DMS153 (cell line): Measurements from ENCODE around the gene THYN1.
"Not testable (repeated sequence)": the region's sequence is repeated elsewhere in the genome, so short reads cannot be mapped to it uniquely, and the experiment has no call there.

ENCODE experiments used
- DNase-seq: peaks from one replicate; lab custom pipeline; 2025; lab: John Stamatoyannopoulos, UW

Gene THYN1

GRCh38 chr11:134275188-134275533 lies 22.0 kb upstream of the THYN1 start:
- no peak for DNase-seq

DNA sequence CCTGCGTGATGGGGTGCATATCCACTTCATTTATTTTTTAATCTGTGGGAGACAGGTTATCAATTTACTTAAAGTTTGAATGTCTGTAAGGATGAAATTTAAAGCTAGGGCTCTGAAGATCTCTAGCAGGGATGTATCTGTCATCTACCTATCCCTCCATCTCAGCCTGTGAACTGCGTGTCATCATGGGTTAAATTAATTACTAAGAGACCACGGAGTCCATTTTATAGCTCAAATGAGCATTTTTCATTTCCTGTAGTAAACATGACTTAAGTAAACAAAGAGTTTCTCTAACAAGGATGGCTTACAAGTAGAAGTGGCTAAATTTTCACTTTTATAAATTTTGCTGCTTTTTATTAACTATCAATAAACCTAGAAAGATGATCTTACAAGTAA lies 20.2 kb upstream of the THYN1 start:
- no peak for DNase-seq

GRCh38 chr11:134272381-134273316 lies 19.5 kb upstream of the THYN1 start:
- peak; percentile 55 for DNase-seq

GRCh38 chr11:134271978-134272377 lies 18.8 kb upstream of the THYN1 start:
- no peak for DNase-seq

GRCh38 chr11:134270250-134270714 lies 17.1 kb upstream of the THYN1 start:
- DNase-seq: no peak

- DNase-seq: no peak
These were observed 14.8 kb upstream of the THYN1 start for GRCh38 chr11:134267966-134268365.

DNA sequence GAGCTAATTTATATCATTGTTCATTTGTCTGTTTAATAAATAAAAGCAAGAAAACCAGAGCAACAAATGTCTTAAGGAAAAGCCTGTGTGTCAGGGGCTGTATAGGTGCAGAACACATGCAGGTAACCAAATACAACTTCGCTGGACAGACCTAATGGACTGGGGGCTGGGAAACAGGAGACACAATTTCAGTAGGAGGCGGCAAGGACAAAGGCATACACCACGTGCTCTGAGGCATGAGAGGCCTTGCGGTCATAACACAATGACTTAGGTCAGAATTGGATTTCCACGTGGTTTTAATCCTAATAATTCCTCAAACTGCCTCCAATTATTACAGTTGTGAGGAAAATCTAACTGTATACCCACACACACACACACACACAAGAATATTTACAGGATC lies 14.3 kb upstream of the THYN1 start:
- no peak for DNase-seq

DNA sequence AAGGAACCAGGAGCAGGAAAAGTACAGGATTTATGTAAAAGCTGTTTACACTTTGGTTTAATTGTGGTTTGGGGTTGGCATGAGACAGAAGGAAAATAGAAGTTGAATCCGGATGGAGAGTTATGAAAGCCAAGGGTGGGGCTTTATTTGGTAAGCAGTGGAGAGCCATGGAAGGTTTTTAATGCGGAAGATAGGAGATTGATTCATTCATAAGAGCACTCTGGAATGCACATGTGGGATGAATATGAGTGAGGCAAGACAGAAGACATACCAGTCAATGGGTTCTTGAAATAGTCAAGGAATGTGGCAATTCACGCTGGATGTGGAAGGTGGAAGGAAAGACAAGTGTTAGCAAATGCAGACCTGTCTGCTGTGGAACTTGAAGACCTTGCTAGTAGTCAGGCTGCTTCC lies 13.7 kb upstream of the THYN1 start:
- DNase-seq: no peak

- no peak for DNase-seq
These were observed 13.3 kb upstream of the THYN1 start for GRCh38 chr11:134266440-134266839.

GRCh38 chr11:134264966-134265764 lies 12.0 kb upstream of the THYN1 start:
- no peak for DNase-seq

GRCh38 chr11:134261626-134262488 lies 8.7 kb upstream of the THYN1 start:
- DNase-seq: no peak

- no peak for DNase-seq
These were observed 7.8 kb upstream of the THYN1 start for GRCh38 chr11:134260983-134261382.

- DNase-seq: no peak
These were observed 7.4 kb upstream of the THYN1 start for GRCh38 chr11:134260503-134260902.

DNA sequence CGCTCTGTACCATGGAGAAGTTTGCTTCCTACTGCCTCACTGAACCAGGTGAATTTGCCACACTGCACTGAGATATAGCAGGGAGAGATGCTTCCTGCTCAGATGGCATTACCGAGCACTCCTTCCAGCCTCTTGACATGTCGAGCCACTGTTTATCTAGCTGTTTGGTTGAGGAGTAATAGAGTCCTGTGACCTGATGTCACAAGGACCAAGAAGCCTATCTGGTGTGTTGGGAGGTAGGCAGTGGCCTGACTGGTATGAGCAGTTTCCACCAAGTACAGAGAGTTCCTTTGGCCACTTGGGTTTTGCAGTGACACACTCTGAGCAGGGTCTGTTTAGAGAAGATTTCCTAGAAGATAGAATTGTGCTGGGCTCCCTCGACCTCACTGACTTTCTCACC lies 5.4 kb upstream of the THYN1 start:
- no peak for DNase-seq

DNA sequence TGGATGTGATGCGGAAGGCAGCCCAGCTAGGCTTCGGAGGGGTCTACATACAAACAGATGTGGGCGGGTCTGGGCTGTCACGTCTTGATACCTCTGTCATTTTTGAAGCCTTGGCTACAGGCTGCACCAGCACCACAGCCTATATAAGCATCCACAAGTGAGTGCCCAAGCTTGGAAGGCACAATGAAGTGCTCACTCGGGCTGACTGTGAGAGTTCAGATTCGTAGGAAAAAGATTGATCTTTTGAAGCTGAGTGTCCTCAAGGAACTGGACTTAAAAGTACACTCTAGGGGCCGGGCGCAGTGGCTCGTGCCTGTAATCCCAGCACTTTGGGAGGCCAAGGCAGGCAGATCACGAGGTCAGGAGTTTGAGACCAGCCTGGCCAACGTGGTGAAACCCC lies 3.9 kb upstream of the THYN1 start:
- DNase-seq: no peak

- not testable (repeated sequence) for DNase-seq
These were observed 2.0 kb upstream of the THYN1 start for GRCh38 chr11:134255184-134255561.

DNA sequence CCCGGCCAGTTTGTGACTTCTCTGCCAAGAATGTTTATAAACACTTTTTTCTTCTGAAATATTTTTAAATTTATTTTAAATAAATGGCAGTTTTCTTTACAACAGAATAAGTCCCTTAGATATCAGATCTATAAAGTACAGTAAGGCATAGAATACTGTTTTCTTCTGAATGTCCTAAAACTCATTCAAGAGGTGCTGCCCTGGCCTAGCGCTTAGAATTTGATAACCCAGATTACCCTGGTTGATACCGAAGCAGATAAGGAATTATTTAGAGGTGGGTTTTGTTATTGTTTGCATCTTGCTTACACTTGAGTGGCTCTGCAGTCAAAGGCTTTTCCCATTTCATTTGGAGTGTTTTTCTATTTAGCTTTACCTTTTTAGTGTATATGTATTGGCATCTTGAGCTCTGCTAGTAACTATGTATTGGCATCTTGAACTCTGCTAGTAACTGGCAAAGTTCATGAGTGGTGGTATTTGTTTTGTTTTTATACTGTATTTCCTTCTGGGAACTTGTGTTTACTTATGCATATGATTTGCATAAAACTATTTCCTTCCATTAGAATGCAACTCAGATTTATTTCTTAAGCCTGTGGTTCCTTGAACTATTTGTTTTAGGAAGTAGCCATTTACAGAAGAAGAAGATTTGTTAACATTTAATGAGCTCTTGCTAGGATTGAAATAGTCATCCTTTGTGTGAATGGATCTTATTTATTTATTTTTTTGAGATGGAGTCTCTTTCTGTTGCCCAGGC lies 1.5 kb upstream of the THYN1 start:
- no peak for DNase-seq

DNA sequence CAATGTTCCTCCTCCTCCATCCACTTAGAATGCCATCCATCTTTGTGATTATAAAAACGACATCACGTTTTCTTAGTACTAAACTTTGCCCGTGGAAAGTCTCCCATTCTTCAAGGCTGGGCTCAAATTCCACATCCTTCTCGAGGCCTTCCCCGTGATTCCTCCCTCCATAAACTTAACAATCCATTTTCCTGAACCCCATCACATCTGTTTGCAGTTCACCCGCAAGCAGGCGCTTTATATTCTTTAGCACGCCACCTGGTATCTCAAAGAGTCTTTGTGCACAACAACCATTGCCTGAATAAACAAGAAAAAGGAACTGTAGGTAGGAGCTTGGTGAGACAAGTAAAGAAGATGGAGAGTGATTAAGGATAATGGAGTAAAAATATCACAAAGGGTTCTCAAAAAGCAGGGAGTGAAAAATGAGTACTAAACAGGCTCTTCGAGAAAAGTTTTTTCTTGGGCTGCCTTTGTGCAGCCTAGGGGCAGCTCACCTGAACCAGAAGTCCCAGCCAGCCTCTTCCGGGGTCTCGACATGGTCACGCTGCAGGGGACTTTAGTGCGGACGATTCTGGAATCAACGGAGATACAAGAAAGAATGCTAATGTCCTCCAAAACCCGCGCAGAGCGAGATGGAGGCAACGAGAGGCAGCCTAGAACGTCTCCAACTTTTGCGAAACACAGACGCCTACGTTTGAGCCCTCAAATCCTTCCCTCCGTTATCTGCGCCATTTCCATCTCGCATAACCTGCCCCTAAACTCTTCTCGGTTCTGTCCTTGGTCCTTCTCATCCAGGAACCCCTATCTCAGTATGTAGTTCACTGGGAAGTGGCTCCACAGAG lies 585 bp downstream of the THYN1 start:
- DNase-seq: no peak

- DNase-seq: no peak
These were observed 2.5 kb downstream of the THYN1 start for GRCh38 chr11:134250675-134251074.

DNA sequence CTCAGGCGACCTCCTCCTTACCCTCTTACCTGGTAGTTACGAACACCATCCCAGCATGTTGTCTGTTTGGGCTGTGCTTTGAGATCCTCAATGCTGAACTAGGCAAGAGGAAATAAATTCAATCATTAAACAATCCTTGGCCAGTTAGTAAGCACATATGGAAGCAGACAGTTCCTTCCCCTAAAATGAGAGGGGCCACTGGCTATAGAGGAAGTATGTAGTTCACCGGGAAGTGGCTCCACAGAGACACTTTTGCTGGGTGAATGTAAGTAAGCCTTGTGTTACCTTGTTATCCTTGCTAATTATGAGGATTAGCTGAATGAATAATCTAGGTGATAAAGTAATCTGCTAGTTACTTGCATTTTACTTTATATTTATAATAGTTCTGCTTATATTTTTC lies 2.9 kb downstream of the THYN1 start:
- no peak for DNase-seq
